NCI-H460 (cell line): ENCODE data around the gene LGI4. TPM values are rescaled to one million over a fixed set of nuclear protein-coding genes. Genes with fewer than 3 reads are reported as not detected.
A peak's percentile ranks its signal among the peaks of the same experiment; 100 is the strongest.
"Not testable (repeated sequence)": the region's sequence is repeated elsewhere in the genome, so short reads cannot be mapped to it uniquely, and the experiment has no call there.

ENCODE experiments used
- DNase-seq: peaks from one replicate; pipeline ENCODE4 v3.0.0-alpha.2; 2016; ENCODE audit warnings: low read depth; ENCODE audit errors: extremely low read depth
- total RNA-seq: library from RNA; depleted of rRNA; stranded (reverse); fragments of >200 nt; shearing (Covaris generic); gene quantifications from 2 replicates; pipeline ENCODE4 v1.2.3, GENCODE V29; 2014

The LGI4 gene
- total RNA-seq, 1 experiment from 2014 or later, result 0.12 TPM

DNA sequence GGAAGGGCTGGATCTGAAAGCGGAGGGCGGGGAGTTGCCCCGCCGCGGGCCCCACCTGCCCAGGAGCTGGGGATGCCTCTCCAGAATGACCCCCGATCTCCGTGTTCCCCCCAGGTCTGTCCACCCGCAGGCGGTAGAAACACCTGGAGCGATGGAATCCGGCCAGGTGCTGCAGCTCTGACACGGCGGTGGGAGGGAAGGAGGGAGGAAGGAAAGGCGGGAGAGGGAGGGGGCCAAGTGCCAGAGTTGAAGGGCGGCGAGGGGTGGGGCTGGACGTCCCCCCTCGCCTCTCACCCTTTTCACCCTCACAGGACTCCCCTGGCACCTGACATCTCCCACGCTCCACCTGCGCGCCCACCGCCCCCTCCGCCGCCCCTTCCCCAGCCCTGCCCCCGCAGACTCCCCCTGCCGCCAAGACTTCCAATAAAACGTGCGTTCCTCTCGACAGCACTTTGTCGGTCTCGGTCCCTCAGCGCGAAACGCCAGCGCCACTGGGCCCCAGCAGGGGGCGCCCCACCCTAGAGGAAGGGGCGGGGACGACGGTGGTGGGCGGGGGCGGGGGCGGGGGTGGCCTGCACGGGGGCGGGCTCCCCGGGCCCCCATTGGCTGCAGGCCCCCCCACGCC is 7.9 kb upstream of the LGI4 start:
- no peak for DNase-seq

DNA sequence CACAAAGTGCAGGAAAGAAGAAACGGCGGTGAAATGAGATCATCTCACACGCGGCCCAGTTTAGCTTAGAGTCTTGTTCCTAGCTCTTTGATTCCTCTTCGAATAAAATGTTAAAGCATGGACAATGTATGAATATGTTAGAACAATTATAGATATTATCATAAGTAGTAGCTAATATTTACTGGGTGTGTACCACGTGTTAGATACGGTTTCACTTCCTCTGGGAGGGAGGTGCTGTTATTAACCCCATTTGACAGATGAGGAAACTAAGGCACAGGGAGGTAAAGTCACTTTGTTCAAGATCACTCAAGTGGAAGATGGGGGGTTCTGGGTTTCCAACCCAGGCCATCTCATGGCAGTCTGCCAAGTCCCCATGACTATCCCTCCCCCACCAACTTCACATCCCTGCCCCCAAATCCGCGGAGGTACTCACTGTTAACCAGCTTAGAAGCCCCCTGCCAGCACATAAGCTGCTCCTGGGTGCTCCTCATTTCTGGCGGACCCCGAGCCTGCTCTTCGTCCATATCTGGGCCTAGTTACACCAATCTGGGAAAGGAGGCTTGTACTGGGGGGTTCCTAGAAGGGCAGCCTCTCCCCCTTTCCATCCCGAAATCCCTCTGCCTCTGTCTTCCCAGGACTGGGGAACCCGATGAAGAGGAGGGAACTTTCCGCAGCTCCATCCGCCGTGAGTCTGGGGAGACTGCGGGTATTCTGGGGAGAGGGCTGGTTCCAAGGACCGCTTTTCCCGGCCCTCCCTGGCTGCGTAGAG is 7.2 kb upstream of the LGI4 start:
- DNase-seq, result no peak

DNA sequence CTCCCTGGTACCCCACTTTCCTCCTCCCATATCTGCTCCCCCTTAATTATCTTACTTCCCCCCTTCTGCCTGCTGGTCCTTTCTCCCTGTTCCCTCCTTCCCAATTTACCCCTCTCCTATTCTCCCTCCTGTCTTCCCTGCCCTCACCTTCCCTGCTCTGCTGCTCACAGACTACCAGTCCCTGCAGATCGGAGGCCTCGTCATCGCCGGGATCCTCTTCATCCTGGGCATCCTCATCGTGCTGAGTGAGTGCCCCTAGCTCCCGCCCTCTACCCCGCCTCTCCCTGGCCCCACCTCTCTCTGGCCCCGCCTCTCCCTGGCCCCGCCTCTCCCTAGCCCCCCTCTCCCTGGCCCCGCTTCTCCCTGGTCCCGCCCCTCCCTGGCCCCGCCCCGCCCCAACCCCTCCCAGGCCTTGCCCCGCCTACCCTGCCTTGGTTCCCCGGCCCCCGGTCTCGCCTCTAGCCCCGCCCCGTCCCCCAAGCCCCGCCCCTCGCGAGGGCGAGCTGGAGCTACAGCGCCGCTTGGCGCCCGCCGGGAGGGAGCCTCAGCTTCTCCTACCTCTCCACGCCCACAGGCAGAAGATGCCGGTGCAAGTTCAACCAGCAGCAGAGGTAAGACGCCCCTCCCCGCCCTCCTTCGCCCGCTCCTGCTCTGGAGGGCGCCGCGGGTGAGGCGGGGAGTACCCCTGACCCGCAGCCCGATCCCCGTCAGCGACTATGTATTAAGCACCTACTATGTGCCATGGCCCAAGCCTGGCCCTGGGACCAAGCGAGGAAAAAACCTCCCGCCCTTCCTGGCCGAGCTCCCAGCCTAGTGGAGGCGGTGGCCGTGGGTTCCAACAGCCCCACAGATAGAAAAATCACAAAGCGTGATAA is 6.3 kb upstream of the LGI4 start:
- DNase-seq, result peak; percentile 83

DNA sequence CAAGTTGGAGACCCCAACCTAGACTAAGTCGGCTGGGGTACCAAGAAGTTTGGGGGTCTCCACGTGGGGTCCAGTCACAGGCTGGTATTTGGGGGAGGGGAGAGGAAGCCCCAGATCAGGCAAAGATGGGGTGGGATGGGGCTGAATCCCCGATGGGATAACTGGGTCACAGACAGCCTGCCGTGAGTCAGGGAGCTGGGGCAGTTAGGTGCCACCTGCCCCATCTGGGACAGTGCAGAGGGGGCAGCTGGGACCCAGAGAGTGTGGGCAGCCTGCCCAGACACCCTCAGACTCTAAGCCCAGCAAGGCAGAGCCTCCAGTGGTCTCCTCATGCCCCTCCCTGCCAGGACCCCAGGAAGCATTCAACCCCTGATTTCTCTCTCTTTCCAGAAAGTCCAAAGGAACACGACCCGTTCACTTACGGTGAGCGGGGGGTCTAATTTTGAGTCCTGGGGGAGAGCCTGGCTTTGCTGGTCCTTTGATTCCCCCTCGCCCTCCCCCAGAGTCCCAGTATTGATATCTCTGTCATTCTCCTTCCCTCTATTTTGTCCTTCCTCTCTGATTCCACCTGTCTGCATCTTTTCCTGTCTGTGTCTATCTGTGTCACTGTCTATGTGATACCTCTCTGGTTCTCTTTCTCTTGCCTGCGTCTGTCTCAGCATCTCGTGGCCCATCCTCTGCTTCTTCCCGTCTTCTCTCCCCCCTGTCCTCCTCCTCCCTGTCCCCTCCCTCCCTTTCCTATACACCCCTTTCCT is 5.5 kb upstream of the LGI4 start:
- no peak for DNase-seq

DNA sequence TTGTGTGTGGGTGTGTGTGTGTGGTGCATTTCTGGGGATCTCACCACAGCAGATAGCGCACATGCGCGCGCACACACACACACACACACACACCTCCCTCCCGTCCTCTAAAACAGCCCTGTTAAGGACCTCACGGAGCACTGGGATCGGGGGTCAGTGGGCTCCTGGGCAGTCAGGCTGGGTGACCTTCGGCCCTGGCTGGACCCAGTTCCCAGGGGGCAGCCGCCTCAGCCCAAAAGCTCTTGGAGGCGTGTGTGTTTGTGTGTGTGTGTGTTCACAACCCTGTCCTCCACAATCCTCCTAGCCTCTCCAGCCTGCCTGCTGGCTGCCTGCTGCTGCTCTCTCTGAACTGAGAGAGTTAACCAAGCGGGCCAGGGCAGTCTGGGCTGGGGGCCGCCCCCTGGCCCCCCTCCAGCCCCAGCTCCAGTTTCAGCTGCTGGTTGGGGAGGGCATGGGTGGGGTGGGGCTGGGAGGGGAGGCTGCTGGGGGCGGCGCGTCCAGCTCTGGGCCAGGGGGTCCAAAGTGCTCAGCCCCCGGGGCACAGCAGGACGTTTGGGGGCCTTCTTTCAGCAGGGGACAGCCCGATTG is 3.5 kb upstream of the LGI4 start, which contains the start of gene FXYD1:
Gene FXYD1, plus strand, starts transcription at position 520 of the 588 bp plus-strand sequence. CDS start 1,256 bp downstream, outside the sequence.
- no peak for DNase-seq

DNA sequence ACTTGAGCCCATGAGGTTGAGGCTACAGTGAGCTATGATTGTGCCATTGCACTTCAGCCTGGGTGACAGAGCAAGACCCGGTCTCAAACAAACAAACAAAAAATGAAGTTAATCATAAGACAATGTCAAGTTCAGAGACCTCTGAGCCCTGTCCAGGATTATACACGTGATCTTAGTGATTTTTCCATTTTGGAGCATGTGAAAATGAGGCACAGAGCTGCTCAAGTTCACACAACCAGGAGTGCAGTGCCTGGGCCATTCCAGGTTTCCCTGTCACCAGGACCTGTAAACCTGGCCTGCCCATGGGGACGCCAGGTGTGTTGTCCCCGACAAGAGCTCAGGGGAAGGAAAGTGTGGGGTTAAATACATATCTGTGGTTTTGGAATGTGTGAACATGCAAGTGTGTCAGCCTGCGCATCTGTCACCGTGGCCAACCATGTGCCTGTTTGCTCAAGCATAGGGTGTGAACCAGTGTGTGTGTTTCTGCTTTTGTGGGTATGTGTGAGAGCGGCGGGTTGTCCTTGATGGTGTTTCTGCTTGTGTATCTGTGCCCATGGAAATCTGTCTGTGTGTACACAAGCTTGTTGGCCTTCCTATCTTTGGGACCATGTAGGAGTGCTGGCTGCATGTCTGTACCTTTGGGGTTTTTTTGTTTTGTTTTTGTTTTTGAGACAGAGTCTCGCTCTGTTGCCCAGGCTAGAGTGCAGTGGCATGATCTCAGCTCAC is 2.3 kb upstream of the LGI4 start:
- DNase-seq, result no peak

DNA sequence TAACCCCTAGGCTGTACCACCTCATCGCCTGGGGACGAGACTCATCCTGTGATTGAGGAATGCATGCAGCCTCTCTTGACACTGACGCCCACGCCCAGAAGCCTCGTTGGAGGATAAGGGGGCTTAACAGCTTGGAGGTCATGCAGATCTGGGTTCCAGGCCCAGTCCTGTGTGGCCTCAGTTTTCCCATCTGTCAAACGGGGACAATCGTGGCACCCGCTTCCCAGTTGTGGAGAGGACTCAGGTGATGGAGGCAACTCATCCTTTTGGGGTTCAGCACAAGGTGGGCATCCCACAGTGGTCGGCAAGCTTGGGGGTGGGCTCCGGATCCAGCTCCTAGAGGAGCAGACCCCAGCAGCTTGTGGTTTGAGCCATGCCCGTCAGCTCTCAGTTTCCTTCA is 1.4 kb upstream of the LGI4 start:
- no peak for DNase-seq

DNA sequence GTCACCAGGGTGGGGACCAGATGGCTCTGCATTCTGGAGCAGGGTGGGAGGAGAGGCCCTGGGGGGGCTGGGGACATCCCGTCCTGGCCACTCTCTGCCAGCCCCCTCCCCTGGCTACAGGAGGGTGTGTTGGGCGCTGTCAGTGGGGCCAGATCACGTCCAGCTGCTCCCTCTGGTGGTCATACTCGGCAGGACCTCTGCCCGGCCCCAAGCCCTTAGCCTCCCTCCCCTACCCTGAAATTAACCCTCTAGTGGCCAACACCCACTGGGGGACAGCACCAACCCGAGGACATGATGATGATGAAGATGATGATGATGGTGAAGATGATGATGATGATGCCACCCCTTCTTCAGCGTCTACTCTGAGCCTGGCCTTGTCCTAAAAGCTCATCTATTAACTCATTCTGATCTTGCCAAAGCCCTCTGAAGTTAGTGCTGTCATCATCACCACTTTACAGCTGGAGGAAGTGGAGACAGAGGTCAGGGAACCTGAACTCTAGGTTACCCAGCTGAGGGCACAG is 590 bp upstream of the LGI4 start:
- peak; percentile 50 for DNase-seq

DNA sequence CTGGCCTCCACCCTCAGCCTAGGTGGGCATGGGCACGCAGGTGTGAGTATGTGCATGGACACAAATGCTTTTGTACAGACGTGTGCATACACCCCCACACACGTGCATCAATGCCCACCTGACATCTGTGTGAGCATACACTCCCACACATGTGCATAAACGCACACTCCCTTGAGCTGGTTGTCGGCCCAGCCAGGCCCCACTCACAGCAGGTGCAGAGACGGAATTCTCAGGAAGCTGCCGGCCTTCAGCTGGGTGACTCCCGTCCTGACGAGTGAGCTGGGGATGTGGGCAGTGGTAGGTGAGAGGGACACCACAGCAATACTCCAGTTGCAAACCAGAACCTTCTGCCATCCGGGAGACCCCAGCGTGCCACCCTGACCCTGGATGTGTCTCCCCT is 1.0 kb downstream of the LGI4 start:
- no peak for DNase-seq

DNA sequence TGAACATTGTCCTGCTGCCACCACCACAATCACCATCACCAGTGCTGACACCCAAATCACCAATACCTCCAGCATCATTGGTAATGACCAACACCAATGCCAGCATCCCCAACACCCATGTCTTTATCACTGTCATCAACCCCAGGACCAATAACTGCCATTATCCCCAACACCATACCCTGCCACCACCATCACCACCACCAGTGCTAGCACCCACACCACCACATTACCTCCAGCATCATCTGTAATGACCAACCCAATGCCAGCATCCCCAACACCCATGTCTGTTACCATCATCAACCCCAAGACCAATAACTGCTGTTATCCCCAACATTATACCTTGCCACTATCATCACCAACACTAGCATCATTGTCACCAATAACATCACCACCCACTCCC is 2.6 kb downstream of the LGI4 start:
- no peak for DNase-seq

DNA sequence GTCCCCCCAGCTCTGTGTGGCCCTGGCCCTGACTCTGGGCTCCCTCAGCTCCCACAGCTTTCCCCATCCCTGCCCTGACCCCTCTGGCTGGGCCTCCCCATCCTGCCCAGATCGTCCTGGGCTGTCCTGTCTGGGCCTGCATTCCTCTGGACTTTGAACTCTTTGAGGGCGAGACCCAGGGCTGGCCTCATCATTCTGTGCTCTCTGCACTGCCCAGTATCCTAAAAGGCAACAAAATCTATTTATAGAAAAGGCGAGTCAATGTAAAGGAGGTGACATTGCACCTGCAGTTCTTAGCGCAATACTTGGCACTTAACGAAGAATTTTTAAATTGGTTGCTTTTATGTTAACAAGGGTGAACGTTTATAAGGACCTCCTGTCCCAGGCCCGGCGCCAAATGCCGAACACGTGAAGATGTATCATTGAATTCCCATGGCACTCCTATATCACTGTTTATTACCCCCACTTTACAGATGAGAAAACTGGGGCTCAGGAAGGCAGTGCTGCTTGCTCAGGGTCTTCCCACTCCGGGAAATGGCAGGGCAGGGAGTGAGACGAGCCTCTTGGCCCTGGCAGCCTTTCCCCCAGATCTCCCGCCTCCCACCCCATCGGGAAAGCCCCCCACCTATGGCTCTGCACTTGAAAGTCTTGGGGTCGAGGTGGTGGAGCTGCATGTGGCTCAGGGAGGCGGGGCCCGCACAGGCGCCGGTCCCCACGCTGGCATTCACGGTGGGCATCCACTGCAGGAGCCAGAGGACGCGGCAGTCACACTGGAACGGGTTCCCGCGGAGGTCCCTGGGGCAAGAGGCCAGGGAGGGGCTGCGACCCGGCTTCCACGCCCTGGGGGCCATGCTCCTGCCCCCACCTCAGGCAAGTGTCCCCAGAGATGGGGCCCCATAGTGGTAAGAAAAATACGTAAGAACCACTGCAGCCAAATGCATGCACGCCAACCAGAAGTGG is 3.8 kb downstream of the LGI4 start:
- no peak for DNase-seq

DNA sequence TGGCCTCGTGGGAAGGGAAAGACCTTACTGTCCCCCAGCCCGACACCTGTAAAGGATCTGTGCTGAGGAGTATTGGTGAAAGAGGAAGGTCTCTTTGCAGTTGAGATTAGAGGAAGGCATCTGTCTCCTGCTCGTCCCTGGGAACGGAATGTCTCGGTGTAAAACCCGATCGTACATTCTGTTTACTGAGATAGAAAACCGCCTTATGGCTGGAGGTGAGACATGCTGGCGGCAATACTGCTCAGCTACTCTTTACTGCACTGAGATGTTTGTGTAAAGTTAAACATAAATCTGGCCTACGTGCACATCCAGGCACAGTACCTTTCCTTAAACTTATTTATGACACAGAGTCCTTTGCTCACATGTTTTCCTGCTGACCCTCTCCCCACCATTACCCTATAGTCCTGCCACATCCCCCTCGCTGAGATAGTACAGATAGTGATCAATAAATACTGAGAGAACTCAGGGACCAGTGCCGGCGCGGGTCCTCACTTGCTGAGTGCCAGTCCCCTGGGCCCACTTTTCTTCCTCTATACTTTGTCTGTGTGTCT is 5.1 kb downstream of the LGI4 start:
- not testable (repeated sequence) for DNase-seq

DNA sequence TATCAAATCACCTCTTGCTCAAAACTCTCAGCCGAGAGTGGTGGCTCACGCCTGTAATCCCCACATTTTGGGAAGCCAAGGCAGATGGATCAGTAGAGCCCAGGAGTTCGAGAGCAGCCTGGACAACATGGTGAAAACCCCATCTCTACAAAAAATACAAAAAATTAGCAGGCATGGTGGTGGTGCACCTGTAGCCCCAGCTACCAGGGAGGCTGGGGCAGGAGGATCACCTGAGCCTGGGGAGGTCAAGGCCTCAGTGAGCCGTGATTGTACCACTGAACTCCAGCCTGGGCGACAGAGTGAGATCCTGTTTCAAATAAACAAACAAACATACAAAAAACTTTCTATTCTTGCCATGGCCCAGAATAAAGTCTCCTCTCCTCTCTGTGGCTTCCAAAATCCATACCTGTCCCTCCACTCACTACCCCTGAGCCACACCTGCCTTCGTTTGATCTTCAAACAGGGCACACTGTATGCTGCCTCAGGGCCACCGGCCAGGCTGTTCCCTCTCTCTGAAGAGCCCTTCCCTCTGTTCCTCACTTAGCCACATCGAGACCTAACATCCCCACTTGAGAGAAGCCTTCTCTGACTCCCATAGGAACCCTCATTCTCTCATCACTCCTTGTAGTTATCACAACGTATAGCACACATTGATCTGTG is 6.3 kb downstream of the LGI4 start:
- DNase-seq, result no peak

DNA sequence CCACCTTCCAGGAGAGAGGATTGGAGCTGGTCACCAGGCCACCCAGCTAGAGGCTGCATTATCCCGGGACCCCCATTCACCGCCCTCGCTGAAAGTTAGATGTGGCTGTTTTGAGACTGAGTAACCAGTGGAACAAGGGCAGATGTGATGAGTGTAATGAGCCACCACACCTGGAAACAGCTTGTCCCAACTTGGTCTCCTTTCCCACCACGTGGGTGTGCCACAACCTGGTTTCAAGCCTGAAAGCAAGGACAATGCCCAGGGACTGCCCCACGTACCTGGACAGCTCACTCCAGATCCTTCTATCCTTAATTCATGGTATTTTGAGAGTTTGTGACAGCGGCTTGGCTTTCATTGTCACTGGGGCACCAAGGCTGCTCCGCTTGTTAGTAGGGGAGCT is 7.0 kb downstream of the LGI4 start:
- no peak for DNase-seq

DNA sequence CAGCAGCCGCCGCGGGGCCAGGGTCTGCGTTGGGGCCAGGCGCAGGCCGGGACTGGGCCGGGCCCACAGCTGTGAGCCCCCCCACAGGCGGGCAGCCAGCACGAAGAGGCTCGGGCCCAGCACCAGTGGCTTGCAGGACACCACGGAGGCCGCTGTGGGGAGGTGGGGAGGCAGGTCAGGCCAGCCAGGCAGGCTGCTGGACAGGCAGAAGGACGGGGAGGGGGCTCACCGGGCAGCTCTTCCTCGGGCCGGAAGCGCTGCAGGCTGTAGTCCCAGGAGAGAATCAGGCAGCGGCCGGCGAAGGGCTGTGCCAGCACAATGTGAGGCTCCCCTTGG is 8.3 kb downstream of the LGI4 start:
- no peak for DNase-seq

DNA sequence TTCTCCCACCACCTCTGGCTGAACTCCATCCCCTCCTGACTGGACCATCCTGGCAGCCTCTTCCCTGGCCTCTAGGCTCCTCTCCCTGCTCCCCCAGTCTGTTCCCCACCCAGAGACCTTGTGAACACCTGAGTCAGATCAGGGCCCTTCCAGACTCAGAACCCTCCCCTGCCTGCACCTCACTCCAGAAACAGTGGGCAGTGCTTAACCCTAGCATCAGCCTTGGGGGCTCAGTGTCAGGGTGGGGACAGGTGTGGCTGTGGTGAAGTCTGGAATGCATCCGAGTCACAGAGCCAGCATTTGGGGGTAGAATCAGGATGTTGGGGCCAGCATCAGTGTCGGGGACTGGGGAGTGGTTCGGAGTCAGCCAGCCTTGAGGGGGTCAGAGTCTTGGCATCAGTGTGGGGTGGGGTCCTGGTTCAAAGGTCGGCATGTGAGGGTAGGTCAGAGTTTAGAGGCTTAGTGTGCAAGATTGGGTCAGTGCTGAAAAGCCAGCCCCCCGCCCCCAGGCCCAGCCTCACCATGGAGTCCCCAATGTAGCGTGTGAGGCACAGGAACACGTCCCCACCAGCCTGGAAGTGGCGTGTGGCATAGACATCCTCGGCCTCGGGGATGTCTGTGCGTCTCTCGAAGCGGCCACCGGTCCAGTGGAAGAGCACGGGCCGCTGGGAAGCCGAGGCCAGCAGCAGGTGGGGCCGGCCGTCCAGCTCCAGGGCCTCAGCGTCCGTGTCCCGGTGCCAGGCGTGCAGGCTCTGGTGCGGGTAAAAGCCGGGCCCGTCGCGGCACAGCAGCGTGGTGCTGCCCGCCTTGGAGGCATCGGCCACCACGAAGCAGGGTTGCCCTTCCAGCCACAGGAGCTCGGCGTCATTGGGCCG is 8.9 kb downstream of the LGI4 start:
- DNase-seq, result no peak
